Effector CD4-positive, alpha-beta T cell (primary cell): ENCODE measurements around the gene EIF2B4.

Experiments used
- DNase-seq: peaks from one replicate; pipeline ENCODE4 v3.0.0-alpha.2; 2020
- total RNA-seq: gene quantifications from one replicate; lab custom pipeline; 2026; lab: John Stamatoyannopoulos, UW

EIF2B4 gene
- total RNA-seq = 30.0 reads per million, percentile 56 among the genes with 10 or more reads in this experiment

DNA sequence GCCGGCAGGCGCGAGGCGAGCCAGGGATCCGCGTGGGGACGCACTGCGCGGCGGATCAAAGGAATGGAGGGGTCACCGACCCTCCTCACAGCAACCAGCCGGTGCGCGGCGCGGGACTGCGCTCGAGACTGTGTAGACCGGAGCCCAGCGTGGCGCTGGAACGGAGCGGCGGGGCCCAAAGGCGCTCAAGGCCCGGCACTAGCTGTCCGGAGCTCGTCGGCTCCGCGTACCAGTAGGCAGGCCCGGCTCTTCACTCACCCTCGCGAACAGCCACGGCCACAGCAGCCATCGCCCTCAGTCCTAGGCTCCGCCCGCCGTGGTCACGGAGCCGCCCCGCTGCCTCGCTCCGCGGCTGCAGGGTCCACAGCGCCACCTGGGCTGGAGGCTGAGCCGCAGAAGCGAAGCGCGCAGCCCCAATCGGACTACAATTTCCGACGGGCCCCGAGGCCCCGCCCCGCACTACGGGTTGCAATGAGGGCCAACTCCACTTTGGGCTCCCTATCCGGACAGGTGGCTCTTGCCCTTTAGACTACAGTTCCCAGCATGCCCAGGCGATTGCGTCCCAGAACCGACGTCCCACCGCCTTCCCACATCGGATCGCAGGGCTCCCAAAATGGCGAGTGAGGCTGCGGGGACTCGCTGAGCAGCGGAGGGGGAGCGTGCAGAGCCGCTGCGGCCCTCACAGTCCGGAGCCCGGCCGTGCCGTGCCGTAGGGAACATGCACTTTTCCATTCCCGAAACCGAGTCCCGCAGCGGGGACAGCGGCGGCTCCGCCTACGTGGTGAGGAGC is at the start of gene EIF2B4, which contains the start of gene SNX17:
Gene EIF2B4, minus strand, starts transcription at position 313 of the 790 bp plus-strand sequence. Its CDS starts 24 bp downstream, at position 289.
Gene SNX17, plus strand, starts transcription at position 591 of the 790 bp plus-strand sequence. Its CDS starts 128 bp downstream, at position 719.
- DNase-seq = peak; percentile 99

DNA sequence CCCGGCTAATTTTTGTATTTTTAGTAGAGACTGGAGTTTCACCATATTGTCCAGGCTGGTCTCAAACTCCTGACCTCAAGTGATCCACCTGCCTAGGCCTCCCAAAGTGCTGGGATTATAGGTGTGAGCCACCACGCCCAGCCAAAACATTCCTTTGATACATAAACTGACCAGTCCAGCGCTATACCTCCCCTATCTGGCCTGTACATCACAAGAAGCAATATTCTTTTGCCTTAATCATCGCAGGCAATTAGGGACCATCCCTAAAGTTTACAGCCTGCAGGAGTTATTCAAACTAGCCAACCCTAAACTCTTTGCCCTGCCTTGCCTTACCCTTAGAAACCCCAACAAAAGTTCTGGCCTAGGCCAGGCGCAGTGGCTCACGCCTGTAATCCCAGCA is 46.0 kb upstream of the EIF2B4 start:
- DNase-seq = no peak

DNA sequence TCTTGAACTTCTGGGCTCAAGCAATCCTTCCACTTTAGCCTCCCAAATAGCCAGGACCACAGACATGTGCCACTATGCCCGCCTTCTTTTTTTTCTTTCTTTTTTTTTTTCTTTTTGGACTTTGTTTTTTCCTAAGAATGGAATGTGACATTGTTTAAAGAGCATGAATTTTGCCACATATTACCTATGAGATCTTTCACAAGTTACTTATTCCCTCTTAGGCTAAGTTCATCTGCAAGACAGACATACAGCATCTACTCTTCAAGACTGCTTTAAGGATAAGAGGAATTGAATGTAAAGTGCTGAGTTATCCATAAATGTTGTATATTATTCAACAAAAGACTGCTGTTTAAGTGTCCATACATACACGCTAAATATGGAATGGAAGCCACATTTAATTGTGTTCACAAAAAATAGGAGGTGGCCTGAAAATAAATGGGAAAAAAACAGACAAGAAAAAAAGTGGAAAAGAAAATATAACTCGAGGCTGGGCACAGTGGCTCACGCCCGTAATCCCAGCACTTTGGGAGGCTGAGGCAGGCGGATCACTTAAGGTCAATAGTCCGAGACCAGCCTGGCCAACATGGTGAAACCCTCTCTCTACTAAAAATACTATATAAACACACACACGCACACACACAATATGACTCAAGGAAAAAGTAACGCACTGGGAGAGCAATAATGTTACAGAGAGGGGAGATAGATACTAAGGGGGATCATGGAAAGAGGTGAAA is 42.4 kb upstream of the EIF2B4 start:
- DNase-seq = no peak

DNA sequence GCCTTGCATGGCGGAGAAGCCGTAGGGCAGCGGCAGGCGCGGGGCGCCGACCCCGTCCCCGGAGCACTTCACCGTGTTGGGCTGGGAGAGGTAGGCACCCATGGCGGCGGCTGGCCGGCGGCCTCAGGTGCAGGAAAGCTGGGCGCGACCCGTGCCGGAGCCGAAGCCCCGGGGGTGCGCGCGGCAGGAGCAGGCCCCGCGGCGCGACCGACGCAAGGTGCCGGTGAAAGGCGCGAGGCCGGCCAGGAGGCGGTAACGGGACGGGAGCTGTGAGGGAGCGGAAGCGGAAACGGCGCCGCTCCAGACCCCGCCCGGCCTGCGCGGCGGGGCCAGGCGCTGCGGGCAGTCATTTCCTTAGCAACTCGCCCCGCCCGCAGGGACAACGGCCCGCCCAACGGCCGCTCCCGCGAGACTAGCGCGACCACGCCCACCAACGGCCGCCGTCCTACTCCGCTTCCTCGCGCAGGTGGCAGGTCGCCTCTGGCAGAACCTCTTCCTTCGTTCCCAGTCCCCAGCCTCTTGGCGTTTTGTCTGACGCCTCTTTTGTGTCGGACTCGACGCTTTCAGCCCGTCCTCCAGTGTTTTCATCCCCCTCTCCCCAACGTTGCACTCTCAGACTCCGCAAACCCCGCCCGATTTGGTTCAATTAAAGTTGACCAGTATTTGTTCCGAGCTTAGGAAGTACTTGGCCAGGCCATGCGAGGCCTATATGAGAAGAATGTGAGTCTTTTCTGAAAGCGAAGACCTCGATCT is 39.4 kb upstream of the EIF2B4 start, which contains the start of gene PPM1G:
Gene PPM1G, minus strand, starts transcription at position 271 of the 753 bp plus-strand sequence. Its CDS starts 169 bp downstream, at position 102.
- DNase-seq = peak; percentile 95

DNA sequence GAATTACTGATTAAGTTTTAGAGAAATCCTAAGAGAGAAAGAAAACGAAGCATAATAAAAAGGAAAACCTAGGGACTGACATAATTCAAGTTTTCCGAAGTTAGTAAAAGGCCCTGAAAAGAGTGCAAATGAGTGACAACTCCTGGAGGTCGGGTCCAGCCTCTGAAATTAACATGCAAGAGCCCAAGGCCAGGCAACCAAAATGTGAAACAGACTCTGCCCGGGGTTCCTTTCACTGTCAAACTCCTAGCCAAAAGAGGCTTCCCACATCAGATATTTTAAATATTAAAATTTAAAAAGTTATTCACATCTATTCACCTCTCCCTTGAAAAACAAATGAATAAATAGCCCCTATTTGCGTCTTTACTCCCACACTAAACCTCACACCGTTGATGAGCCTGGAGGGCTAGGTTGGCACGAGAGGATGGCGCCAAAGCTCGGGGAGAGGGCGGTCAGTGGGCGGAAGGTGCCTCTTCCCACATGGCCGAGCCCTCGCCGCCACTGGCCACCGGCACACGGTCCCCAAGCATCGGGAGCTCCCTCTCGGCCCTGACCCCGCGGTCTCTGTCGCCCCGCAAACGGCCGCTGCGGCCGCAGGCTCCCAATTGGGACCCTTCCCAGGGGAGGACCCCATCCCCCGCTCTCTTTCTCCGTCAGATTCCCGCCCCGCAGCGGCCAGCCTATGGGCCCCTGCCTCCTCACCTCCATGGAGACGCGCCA is 38.6 kb upstream of the EIF2B4 start:
- no peak for DNase-seq

DNA sequence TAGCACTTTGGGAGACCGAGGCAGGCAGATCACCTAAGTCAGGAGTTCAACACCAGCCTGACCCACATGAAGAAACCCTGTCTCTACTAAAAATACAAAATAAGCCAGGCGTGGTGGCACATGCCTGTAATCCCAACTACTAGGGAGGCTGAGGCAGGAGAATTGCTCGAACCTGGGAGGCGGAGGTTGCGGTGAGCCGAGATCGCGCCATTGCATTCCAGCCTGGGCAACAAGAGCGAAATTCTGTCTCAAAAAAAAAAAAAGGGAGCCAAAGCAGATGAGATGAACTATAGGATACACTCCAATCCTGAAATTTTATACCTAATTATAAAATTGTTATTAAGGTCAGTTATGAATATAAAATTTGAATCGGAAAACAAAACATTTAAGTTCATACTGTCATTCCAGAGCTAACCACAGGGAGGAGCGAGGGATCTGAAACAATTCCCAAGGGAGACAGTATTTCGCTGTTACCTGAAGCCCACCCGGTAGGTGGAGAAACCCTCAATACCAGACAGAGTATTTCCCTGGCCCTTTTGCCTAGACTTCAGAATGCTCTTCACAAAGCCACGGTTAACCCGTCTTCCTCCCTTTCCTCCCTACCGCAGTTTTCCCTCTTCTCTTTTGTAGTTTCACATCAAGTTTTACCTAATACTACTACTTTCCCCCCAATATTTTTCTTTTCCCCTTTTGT is 37.8 kb upstream of the EIF2B4 start:
- no peak for DNase-seq

DNA sequence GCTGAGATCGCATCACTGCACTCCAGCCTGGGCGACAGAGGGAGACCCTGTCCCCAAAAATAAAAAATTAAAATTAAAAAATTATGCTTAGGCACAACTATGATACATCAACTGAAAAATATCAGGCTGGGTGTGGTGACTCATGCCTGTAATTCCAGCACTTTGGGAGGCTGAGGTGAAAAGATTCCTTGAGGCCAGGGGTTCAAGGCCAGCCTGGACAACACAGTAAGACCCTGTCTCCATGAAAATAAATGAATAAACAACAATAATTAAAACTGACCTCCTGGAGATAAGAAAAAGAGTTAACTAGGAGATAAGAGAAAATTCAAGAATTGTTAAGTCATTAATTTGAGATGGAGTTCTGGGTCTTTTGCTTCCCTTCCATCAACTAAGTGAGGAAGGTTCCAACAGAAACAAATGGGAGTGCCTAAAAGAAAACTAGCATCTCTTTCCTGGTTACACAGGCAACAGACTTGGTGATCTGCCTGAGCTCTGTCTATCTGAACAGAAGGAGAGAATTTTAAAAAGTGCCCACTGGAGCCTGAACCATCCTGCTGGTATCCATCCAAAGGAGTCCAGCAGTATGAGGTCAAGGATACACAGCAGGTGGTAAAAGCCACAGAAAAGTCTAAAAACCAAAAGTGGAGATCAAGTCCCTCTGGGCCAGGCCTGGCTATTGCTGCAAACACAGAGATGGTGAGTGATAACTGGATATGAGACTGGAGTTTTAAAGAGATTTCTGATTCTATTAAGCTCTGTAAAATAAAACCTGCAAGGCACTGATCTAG is 30.4 kb upstream of the EIF2B4 start:
- DNase-seq = no peak

DNA sequence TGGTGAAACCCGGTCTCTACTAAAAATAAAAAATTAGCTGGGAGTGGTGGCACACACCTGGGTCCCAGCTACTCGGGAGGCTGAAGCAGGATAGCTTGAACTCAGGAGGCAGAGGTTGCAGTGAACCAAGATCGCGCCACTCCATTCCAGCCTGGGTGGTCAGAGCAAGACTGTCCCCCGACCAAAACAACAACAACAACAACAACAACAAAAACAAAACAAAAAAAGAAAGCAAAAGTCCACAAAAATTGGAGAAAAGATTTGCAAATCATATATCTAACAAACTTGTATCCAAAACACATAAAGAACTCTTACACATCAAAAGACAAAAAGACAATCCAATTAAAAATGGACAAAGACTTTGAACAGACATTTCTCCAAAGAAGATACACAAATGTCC is 28.8 kb upstream of the EIF2B4 start:
- DNase-seq = no peak

DNA sequence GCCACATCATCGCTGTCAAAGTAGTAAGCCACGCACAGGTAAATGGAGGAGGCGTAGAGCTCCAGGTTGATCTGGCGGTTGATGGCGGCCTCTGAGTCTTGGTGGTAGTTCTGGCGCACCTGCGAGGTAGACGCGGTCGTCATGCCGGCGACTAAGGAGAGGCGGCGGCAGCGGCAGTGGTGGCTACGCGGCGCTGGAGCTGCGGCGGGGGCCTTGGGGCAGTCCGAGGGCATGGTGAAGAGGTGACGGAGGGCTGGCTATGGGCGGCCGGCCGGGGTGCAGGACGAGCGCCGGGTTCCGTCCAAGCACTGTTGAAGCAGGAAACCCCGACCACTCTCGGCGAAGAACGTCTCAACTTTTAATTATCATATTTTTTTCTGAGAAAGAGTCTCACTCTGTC is 23.1 kb upstream of the EIF2B4 start:
- no peak for DNase-seq

DNA sequence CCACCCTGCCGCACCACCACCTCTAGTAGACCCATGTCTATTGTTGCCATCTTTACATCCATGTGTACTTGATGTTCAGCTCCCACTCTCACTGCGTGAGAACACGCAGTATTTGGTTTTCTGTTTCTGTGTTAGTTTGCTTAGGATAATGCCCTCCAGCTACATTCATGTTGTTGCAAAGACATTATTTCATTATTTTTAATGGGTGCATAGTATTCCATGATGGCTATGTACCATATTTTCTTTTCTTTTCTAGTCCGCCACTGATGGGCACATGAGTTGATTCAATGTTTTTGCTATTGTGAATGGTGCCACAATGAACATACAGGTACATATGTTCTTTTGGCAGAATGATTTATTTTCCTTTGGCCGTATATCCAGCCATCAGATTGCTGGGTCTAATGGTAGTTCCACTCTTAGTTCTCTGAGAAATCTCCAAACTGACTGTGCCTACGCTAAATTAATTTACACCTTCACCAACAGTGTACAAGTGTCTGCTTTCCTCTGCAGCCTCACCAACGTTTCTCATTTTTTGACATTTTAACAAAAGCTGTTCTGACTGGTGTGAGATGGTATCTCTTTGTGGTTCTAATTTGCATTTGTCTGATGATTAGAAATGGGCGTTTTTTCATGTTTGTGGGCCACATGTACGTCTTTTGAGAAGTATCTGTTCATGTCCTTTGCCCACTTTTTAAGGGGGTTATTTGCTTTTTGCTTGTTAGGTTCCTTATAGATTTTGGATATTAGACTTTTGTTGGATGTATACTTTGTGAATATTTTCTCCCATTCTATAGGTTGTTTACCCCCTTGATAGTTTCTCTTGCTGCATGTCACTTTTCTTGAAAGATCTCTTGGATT is 20.9 kb upstream of the EIF2B4 start:
- peak; percentile 17 for DNase-seq

DNA sequence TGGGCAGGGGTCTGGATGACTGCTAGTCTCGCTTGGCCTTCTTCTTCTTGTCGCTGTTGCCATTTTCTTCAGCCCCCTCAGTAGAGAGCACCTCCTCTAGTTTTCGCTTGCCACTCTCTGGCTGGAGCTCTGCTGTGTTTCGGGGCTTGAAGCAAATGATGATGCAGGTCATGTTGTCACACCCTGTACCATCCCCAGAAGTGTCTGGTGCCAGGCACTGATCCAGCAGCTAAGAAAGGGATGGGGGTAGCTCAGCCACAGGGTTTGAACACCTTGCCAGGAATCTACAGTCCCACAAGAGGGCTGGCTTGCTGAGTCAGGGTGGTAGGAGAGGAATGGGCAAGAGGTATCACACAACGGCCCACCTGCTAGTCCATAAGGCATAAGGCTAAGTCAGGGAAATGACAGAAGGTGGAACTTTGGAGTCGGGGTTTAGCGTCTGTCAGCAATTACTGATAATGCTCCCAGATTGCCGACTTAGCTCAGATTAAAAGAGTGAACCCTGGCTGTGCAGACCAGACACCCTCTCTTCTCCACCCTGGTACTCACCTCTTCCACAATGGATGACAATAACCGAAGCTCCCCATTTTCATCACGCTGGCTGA is 11.5 kb upstream of the EIF2B4 start:
- DNase-seq = no peak

DNA sequence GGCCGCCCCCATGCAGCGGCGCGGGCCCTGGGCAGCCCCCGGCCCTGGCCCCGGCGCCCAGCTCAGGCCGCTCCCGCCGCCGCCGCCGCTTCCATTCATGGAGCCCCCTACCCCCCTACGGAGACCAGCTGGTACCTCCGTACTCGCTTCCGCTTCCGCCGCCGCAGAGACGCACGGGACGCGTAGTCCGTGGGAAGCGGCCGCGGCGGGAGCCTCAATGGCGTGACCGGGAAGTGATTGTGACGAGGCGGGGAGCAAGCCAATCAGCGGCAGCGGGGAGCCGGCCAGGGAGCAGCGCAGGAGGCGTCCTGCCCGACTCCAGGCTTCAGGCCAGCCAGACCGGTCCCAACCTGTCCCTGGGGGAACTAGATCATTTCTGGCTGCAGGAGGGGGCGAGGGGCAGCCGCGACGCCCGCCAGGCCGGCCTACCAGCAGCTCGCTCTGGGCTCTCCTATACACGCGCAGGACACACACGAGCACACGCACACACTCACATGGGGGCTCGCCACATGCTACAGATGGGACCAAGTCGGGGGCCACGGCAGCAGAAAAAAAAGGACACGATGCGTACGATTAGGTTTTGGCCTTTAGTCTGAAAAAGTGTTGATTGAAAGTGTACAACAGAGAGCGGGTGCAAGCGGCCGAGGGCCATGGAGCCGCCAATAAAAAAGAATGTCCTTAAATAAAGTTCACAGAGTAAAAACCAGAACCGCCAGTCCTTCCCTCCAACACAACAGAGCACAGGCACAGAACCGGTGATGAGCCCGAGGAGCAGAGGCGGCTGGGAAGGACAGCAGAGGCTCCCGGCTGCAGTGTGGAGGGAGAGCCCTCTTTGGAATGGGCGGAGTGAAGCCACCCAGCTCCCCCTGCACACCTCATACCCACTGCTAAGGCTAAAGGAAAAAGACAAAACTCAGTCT is 10.7 kb upstream of the EIF2B4 start, which contains the start of gene ZNF513:
Gene ZNF513, minus strand, starts transcription at position 109 of the 920 bp plus-strand sequence. CDS start 208 bp downstream, outside the sequence.
- DNase-seq = peak; percentile 82

DNA sequence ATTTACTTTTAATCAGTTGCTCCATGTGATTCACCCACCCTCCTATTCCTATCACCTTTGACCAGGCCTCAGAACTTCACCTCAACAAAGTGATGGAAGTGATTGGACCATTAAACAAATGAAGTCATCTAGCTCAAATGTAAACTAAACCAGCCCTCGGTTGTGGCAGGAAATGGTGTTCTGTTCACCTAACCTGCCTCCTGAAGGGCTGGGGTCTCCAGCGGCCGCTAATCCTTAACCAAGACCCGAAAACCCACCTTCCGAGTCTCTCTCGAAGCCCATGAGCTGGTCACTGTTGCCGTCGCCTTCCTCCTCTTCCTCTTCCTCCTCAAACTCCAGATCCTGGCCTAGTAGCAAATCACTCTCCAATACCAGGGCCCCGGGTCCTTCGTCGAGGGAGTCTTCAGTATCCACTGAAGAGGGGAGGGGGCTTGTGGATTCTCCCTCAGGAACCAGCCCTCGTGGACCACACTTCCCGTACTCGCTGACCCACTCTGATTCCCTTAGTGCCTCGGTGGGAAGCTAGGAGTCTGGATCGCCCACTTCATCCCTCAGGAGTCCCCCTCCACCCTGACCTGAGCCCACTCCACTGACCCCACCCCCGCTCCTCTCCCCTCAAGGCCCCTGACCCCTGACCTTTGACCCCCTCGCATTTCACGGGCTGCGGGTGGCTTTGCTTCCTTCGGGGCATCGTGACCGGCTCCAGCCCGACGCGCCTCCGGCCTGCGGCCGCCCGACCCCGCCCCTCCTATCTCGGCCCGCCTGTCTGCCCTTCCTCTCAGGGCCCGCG is 9.9 kb upstream of the EIF2B4 start:
- DNase-seq = peak; percentile 49

DNA sequence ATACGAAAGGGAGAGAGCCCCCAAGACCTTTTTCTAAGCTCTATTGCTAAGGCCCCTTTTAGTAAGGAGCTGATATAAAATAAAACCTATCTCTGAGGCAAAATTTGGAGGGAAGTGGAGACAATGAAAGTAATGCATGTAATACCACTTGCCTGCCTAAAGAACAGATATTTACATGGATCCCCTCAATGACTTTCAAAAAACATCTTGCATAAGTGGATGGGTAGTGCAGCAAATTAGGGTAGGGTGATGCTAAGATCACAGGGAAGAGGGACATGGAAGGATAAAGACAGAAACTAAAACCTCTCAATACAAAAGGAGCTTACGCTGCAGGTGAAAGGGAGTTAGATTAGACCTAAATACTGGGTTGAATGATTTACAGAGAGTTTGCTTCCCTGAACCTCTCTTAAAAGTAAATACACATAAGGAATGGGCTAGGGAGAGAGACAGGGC is 9.3 kb upstream of the EIF2B4 start:
- no peak for DNase-seq

DNA sequence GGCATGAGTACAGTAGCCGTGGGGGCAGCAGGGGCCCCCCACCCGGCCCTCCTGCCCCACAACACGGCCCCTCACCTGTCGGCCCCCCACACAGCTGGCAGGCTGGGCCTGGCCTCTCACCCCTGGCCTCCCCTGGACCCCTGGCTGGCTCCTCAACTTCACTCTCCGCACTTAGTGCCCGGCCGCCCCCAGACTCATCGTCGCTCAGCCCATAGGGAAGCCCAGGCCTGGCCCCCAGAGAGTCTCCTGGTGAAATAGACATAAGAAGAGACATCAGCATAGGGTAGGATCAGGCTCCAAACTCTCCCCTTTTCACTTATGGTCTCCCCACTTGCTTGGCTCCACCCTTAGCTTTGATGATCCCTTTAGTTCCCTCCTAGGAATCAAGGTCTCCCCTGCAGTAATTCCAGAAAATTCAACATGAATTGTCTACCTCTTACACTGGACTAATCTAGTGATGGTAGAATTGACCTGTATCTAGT is 8.7 kb upstream of the EIF2B4 start:
- DNase-seq = no peak

DNA sequence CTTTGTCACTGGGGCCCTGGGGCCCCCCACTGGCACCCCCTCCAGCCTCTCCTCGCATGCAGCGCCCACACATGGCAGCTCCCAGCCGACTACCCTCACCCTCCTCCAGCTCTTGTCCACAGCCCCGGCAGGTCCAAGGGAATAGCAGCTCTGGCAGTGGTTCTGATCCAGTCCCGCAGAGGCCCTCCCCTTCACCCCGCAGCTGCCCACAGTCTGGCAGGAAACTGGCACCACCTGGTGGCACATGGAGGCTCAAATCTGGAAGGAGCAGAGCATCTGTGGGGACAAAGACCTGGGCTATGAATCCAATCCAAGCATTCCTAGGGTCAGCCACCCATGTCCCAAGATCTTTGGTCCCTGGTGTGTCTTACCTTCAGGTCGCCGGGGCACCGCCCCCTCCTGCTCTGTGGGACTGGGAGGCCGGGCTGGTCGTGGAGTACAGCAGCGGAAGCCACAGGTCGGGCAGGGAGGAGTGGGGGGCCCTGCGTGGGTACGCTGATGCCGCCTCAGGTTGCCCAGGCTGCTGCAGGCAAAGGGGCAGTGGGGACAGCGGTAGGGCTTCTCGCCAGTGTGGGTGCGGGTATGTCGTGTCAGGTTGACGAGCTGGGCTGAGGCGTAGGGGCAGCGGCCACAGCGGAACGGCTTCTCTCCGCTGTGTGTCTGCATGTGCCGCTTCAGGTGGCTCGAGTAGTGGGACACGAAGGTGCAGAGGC is 8.1 kb upstream of the EIF2B4 start:
- no peak for DNase-seq
